ENCODE measurements around the gene DBNDD2. TPM values are rescaled to one million over a fixed set of nuclear protein-coding genes. Genes with fewer than 3 reads are reported as not detected.

DBNDD2 gene
- total RNA-seq, 1 experiment from 2014 or later = 58.7 TPM

DNA sequence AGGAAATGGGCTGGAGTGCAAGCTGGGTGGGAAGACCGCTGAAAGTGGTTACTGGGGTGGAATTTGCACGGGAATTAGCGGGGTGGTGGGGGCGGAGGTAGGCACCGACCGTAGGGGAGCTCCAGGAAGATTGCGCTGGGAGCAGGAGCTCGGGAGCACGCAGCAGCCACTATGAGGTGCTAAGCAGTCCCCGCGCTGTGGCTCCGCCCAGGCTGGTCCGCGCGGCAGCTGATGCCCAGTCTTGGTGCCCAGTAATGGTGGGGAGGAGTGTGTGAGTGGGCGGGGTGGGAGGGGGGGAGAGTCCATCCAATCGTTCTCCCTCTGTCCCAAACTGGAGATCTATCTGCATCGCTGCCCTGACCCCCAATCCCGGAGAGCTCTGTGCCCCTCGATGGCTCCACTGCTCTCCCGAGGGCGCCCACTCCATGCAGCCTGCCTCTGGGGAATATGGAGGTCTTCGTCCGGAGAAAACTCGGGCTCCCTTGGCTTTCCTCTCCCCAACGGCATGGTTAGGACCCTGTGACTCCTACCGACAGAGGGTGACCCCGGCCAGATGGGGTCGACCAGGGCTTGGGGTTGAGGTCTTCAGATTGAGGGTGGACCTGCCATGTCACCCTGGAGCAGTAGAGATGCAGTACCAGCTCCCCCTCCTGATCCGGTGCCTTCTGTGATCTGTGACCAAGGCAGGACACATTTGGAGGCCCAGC is 35.3 kb upstream of the DBNDD2 start:
- peak; percentile 73 for ATAC-seq
- Mint-ChIP-seq H3K27ac (no peak overlapping the region), H3K4me1 (peaks cover 13% of the 10 kb centered on the region), H3K36me3 (no peaks in the 10 kb centered on the region; the same call in 1 of the 2 replicates), H3K9me3 (no peaks in the 10 kb centered on the region), H3K4me3 (peak overlapping the region; percentile 73), H3K27me3 (ENCODE audit: low read depth) (peaks cover 6% of the 10 kb centered on the region)
- DNase-seq (ENCODE audit: low spot score) = peak; percentile 62
- ChIA-PET CTCF (interaction anchor here (0.6 to 5.5 kb wide), 41 partner anchors 11 to 398 kb away, joined by 3 to 164 read pairs (median 11); partner anchors contain the start of genes DBNDD2, MATN4, PIGT and RBPJL), POLR2A (interaction anchor here (0.5 to 2.1 kb wide), 7 partner anchors 23 to 64 kb away, joined by 3 to 9 read pairs (median 6); partner anchors contain the start of genes PIGT and SDC4)
- TF ChIP-seq, protein P1, sequence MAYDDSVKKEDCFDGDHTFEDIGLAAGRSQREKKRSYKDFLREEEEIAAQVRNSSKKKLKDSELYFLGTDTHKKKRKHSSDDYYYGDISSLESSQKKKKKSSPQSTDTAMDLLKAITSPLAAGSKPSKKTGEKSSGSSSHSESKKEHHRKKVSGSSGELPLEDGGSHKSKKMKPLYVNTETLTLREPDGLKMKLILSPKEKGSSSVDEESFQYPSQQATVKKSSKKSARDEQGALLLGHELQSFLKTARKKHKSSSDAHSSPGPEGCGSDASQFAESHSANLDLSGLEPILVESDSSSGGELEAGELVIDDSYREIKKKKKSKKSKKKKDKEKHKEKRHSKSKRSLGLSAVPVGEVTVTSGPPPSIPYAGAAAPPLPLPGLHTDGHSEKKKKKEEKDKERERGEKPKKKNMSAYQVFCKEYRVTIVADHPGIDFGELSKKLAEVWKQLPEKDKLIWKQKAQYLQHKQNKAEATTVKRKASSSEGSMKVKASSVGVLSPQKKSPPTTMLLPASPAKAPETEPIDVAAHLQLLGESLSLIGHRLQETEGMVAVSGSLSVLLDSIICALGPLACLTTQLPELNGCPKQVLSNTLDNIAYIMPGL (CRISPR knock-in tag; IDR thresholded peaks at IDR 0.05) = 0 out of 2 replicates have a peak, but pooled peaks have one; percentile 3
- no peak for TF ChIP-seq CREM (CRISPR knock-in tag; IDR thresholded peaks at IDR 0.05)

DNA sequence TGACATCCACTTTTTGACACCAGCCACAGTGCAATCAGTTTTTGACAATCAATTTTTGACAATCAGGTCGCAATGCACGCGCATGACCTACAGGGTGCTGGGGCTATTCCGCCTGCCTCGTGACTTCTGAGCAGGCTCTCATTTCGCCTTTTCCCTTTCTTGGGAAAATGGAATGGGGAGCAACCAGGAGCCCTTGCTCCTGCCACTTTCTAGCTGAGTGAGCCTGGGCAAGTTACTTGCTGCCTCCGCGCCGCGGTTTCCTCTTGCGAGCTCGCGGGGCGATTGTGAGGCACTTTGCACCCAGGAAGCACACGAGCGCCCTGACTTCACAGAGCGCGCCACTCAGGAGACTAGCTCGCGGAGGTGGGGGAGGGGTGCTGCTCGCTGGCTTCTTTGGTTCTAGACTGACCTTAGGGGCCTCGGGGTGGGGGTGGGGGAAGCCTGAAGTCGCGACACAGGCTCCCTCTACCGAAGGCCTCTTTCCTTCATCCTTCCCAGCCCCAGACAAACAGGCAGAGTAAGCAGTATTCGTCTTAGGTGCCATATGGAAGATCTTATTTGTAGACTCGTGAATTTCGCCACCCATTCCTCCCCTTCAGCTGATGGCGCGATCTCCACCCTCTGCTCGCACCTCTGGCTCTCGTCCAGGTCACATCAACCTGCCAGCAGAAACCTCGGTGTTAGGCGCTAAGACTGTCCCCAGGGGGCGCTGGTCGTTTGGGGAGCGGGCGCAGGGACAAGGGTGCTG is 34.6 kb upstream of the DBNDD2 start:
- no peaks in the 10 kb centered on the region for H3K9me3 Mint-ChIP-seq
- POLR2A ChIA-PET = interaction anchor here (0.6 to 2.1 kb wide), 6 partner anchors 10 to 114 kb away, joined by 4 to 9 read pairs (median 6); partner anchors contain the start of genes PIGT, SDC4 and SYS1
- ATAC-seq = peak; percentile 89

More for the DNA sequence above, 34.6 kb upstream of the DBNDD2 start:
- H3K4me3 Mint-ChIP-seq = peak overlapping the region; percentile 73
- H3K4me1 Mint-ChIP-seq = peaks cover 13% of the 10 kb centered on the region
- H3K27ac Mint-ChIP-seq = no peak overlapping the region
- peaks cover 6% of the 10 kb centered on the region for H3K27me3 Mint-ChIP-seq (ENCODE audit: low read depth)
- CTCF ChIA-PET = interaction anchor here (0.6 to 5.5 kb wide), 55 partner anchors 9 to 1708 kb away, joined by 3 to 164 read pairs (median 8); partner anchors contain the start of genes DBNDD2, MATN4, PIGT and RBPJL
- H3K36me3 Mint-ChIP-seq = no peaks in the 10 kb centered on the region
- 0 out of 2 replicates have a peak, but pooled peaks have one; percentile 39 for TF ChIP-seq FOXP1 (CRISPR knock-in tag; IDR thresholded peaks at IDR 0.05; ENCODE audit: borderline replicate concordance)
- TF ChIP-seq CTCF (IDR thresholded peaks at IDR 0.05) = peak; percentile 92
- peak; percentile 27; the same call in 1 of the 2 replicates for TF ChIP-seq MAX (CRISPR knock-in tag; IDR thresholded peaks at IDR 0.05)
- TF ChIP-seq, protein P1 (CRISPR knock-in tag; IDR thresholded peaks at IDR 0.05) = peak; percentile 3; the same call in 1 of the 2 replicates
- TF ChIP-seq ZNF281 (CRISPR knock-in tag; IDR thresholded peaks at IDR 0.05) = peak; percentile 48; the same call in 1 of the 2 replicates
- TF ChIP-seq, protein P2, sequence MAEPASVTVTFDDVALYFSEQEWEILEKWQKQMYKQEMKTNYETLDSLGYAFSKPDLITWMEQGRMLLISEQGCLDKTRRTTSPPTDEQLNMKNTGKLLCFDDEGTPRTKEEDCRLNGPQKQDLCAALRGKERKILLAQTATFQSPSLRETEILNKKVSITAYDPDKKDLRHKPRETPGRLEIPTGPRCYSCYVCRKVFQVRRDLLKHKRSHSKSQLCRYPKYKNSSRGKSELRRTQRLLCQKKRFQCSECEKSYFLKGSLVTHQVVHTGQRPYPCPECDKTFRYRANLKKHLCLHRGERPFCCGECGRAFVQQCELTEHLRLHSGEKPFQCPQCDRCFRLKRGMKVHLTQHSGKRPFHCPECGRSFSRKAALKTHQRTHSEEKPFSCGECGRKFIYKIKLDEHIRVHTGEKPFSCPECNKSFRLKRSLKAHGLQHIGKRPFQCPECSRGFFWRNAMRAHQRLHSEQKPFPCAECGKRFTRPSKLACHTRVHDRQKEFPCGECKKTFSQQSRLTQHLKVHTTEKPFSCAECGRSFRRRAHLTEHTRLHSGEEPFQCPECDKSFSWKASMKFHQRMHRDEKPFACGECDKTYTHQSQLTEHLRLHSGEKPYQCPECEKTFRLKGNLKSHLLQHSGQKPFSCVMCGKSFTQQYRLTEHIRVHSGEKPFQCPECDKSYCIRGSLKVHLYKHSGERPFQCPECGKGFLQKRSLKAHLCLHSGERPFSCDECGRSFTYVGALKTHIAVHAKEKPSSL (CRISPR knock-in tag; conservative IDR thresholded peaks at IDR 0.05) = no peak
- TF ChIP-seq GABPB1 (CRISPR knock-in tag; IDR thresholded peaks at IDR 0.05) = no peak; the same call in 1 of the 2 replicates
- peak; percentile 94 for DNase-seq (ENCODE audit: low spot score)
